DMS 273 (cell line): ENCODE data around the gene CNPY3.

ENCODE experiments used
- DNase-seq: peaks from one replicate; lab custom pipeline; 2025; ENCODE audit not compliant: unreplicated experiment; lab: John Stamatoyannopoulos, UW

CNPY3 gene

GRCh38 chr6:42978839-42979522, 49.7 kb downstream of the CNPY3 start, which contains the start of gene PEX6:
PEX6 (minus strand) TSS chr6:42979181; CDS start chr6:42979150, 31 bp downstream.
- peak; percentile 97 for DNase-seq

- peak; percentile 74 for DNase-seq
Observed at GRCh38 chr6:42979523-42980177, 50.4 kb downstream of the CNPY3 start.

GRCh38 chr6:42981836-42982235, 52.6 kb downstream of the CNPY3 start:
- DNase-seq: no peak

GRCh38 chr6:42984001-42984923, 55.0 kb downstream of the CNPY3 start, which contains the start of gene PPP2R5D:
PPP2R5D (plus strand) TSS chr6:42984570; CDS start chr6:42984678, 108 bp downstream.
- DNase-seq: peak; percentile 99

- DNase-seq: peak; percentile 29
Observed at GRCh38 chr6:42984924-42985475, 55.7 kb downstream of the CNPY3 start.

- no peak for DNase-seq
Observed at GRCh38 chr6:42987533-42988451, 58.5 kb downstream of the CNPY3 start.

- DNase-seq: peak; percentile 18
Observed at GRCh38 chr6:42988486-42989020, 59.3 kb downstream of the CNPY3 start.
